Measurements from ENCODE around the gene ARL15. TPM values are rescaled to one million over a fixed set of nuclear protein-coding genes. Genes with fewer than 3 reads are reported as not detected.

ARL15 gene
- total RNA-seq, 2 donors from 2014 or later, result 14.3 to 24.1 TPM

DNA sequence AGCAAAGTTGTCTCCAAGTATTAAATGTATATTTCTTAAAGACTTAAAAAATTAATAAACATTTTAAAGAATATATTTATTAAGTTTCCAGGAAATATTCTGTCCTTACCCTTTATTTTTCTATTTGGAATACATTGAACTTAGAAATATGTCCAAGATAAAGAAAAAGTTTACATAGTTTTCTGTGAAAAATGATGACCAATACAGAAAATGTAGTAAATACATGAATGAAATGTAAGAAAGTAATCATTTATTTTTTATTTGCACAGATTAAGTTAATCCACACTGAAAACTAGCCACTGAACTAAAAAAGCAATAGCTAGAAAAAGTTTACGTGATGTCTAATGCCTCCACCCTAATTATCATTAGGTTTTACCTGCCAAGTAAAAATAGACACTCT lies 273.2 kb downstream of the ARL15 start:
- no peak for DNase-seq
- Histone ChIP-seq H3K27me3 (no peaks in the 10 kb centered on the region), H3K4me1 (peaks cover 20% of the 10 kb centered on the region), H3K9me3 (no peaks in the 10 kb centered on the region), H3K36me3 (replicated peaks in 1 of 2; ENCODE audit: insufficient read depth in 1 of 2, low read depth in 2 of 2) (no peaks in the 10 kb centered on the region), H3K4me3 (no peak overlapping the region), H3K27ac (no peak overlapping the region)
- ATAC-seq, result no peak
- intact Hi-C loops (cut with DNase I), result no loop called here
- TF ChIP-seq, protein P1, sequence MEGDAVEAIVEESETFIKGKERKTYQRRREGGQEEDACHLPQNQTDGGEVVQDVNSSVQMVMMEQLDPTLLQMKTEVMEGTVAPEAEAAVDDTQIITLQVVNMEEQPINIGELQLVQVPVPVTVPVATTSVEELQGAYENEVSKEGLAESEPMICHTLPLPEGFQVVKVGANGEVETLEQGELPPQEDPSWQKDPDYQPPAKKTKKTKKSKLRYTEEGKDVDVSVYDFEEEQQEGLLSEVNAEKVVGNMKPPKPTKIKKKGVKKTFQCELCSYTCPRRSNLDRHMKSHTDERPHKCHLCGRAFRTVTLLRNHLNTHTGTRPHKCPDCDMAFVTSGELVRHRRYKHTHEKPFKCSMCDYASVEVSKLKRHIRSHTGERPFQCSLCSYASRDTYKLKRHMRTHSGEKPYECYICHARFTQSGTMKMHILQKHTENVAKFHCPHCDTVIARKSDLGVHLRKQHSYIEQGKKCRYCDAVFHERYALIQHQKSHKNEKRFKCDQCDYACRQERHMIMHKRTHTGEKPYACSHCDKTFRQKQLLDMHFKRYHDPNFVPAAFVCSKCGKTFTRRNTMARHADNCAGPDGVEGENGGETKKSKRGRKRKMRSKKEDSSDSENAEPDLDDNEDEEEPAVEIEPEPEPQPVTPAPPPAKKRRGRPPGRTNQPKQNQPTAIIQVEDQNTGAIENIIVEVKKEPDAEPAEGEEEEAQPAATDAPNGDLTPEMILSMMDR (IDR thresholded peaks at IDR 0.05), result no peak
- TF ChIP-seq POLR2A (IDR thresholded peaks at IDR 0.05), result no peak
- 95 to 100% methylated on average over 1 of the region's 1 CpG for WGBS, 2 donors

DNA sequence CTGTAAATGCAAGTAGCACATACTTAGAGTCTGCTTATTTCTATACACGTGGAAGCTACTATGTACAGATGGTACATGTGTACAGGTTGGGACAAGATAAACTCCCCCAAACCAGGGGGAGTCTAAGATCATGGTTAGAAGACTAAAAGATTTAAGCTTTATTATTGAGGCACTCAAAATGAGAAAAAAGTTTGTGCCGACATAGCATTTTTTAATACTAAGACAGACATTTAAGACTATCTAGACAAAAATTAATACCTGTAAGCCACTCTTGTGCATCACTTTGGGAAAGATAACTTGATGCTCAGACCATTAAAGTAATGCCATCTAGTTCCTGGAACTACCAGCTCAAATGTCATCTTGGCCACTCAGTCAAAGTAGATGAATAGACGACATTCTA lies 279.4 kb downstream of the ARL15 start:
- TF ChIP-seq, protein P1 (IDR thresholded peaks at IDR 0.05), result no peak
- TF ChIP-seq POLR2A (IDR thresholded peaks at IDR 0.05), result no peak
- Histone ChIP-seq H3K4me3 (no peak overlapping the region), H3K4me1 (no peaks in the 10 kb centered on the region), H3K27me3 (no peaks in the 10 kb centered on the region), H3K36me3 (replicated peaks in 1 of 2; ENCODE audit: insufficient read depth in 1 of 2, low read depth in 2 of 2) (no peaks in the 10 kb centered on the region), H3K9me3 (no peaks in the 10 kb centered on the region), H3K27ac (no peak overlapping the region)
- 87 to 92% methylated on average over 3 of the region's 3 CpGs for WGBS, 2 donors
- ATAC-seq, result no peak
- no peak for DNase-seq
- intact Hi-C loops (cut with DNase I), result no loop called here

DNA sequence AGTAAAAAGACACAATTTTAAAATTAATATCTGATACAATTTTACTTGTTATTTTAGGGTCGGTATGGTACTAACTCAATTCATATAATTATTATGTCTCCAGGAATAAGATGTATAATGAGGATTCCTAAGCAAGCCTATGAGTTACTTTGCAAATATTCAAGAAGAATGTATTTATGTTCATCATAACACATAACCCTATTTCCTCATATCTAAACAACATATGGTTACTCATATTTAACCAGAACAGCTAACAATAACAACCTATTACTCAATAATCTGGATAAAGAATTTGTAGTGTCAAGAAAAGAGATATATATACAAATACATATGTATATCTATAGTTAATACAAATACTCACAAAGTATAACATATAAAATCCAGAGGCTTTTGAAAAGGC lies 285.9 kb downstream of the ARL15 start:
- DNase-seq (no peak), ATAC-seq (no peak)
- Histone ChIP-seq H3K4me1 (peaks cover 5% of the 10 kb centered on the region), H3K9me3 (no peaks in the 10 kb centered on the region), H3K27me3 (no peaks in the 10 kb centered on the region), H3K36me3 (replicated peaks in 1 of 2; ENCODE audit: insufficient read depth in 1 of 2, low read depth in 2 of 2) (no peaks in the 10 kb centered on the region), H3K4me3 (no peak overlapping the region), H3K27ac (no peak overlapping the region)
- WGBS, 2 donors, result 96 to 97% methylated on average over 1 of the region's 1 CpG
- TF ChIP-seq POLR2A (IDR thresholded peaks at IDR 0.05), result no peak
- TF ChIP-seq, protein P1 (IDR thresholded peaks at IDR 0.05), result no peak
- intact Hi-C loops (cut with DNase I), result no loop called here

DNA sequence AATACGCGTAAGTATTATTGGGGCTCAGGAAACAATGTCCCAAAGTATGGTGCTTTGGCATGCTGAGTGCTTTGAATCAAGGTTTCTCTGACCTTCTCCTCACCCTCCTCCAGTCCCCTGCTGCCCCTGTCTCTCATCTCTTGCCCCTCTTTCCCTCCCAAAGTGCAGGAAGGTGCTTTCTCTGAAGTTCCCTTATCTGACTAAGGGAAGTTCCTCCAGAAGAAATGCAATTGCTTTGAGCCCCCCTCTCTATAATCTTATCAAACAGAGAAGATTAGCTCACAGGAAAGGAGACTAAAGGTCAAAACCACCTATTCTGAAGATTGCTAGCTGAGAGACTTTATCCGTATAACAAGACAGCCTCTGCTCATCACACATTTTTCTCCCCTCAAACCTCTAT lies 288.1 kb downstream of the ARL15 start:
- no peak overlapping the region for H3K27ac ChIP-seq
- TF ChIP-seq POLR2A (IDR thresholded peaks at IDR 0.05), result no peak
- TF ChIP-seq, protein P1 (IDR thresholded peaks at IDR 0.05), result no peak
- no peak for DNase-seq
- H3K36me3 ChIP-seq (replicated peaks in 1 of 2; ENCODE audit: insufficient read depth in 1 of 2, low read depth in 2 of 2), result no peaks in the 10 kb centered on the region
- no peak for ATAC-seq
- no peaks in the 10 kb centered on the region for H3K9me3 ChIP-seq
- no peaks in the 10 kb centered on the region for H3K27me3 ChIP-seq
- H3K4me3 ChIP-seq, result no peak overlapping the region
- peaks cover 5% of the 10 kb centered on the region for H3K4me1 ChIP-seq
- intact Hi-C loops (cut with DNase I), result no loop called here
- WGBS, 2 donors, result 70 to 82% methylated on average over 3 of the region's 3 CpGs

DNA sequence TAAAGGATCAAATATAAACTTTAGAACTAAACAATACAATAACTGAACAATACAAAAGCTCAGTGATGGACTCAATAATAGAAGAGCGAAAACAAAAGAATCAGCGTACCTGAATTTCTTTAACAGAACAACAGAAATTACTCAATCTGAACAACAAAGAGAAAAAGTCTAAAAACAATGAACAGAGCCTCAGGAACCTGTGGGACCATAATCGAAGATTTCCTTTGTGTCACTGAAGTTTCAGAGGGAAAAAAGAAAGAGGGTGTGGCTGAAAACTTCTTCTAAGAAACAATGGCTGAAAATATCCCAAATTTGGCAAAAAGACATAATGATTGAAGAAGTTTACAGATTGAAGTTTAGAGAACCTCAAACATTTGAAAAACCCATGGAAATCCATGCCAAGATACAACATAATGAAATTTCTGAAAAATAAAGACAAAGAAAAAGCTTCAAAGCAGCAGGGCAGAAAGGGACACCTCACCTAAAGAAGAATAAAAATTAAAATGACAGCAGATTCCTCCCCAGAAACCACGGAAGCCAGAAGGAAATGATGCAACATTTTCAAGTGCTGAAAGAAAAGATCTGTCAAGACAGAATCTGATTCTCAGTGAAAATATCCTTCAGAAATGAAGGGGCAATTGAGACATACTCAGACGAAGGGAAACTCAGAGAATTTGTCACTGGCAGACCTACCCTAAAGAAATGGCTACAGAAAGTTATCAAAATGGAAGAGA lies 288.8 kb downstream of the ARL15 start:
- H3K4me3 ChIP-seq, result no peak overlapping the region
- intact Hi-C loops (cut with DNase I), result no loop called here
- H3K4me1 ChIP-seq, result peaks cover 5% of the 10 kb centered on the region
- TF ChIP-seq, protein P1 (IDR thresholded peaks at IDR 0.05), result no peak
- no peak for TF ChIP-seq POLR2A (IDR thresholded peaks at IDR 0.05)
- no peak overlapping the region for H3K27ac ChIP-seq
- H3K27me3 ChIP-seq, result no peaks in the 10 kb centered on the region
- H3K36me3 ChIP-seq (replicated peaks in 1 of 2; ENCODE audit: insufficient read depth in 1 of 2, low read depth in 2 of 2), result no peaks in the 10 kb centered on the region
- WGBS, 2 donors, result 69 to 80% methylated on average over 5 of the region's 5 CpGs
- DNase-seq, result no peak
- ATAC-seq, result no peak
- H3K9me3 ChIP-seq, result no peaks in the 10 kb centered on the region
